ENCODE data around the gene FGF19.

Gene FGF19

DNA sequence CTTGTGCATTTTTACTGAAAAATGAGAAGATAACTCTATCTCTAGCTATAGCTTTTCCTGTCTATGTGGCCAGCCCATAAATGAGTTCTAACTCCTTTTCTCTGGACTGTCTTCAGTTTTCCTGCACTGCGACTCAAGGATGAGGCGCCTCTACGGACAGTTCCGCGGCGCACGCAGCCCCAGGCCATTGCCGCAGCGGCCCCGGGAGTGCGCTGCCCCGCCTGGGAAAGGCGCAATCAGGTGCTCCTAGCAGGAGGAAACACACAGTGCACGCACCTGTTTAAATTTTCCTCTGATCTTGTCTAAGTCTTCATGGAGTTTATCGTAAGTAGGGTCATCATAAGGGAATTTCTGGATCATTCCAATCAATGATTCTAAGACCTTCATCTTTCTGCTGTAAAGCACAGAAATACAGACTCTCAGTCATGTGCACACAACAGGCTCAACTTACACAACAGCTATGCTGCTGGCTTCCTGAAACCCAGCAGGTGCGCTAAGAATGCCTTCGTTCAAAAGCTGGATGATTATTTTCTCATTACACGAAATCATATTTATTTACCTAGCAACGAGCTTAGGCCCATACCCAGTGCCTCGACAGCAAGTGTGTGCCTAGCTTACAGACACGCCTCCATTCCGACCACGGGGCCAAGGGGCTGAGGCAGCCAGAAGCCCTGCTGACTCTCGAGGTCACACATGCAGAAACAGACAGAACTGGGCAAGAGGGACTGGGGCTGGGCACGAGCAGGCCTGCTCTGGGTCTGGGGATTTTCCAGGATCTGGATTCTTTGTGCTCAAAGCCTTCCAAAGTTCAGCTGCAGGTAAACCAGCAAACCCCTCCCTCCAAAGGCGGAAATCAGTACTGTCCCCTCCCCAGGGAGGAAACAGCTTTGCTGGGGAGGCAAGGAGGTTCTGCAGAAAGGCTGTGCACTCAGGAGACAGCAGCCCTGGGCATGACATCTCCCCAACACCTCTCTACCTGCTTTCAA lies 35.9 kb downstream of the FGF19 start:
- no peak for DNase-seq

DNA sequence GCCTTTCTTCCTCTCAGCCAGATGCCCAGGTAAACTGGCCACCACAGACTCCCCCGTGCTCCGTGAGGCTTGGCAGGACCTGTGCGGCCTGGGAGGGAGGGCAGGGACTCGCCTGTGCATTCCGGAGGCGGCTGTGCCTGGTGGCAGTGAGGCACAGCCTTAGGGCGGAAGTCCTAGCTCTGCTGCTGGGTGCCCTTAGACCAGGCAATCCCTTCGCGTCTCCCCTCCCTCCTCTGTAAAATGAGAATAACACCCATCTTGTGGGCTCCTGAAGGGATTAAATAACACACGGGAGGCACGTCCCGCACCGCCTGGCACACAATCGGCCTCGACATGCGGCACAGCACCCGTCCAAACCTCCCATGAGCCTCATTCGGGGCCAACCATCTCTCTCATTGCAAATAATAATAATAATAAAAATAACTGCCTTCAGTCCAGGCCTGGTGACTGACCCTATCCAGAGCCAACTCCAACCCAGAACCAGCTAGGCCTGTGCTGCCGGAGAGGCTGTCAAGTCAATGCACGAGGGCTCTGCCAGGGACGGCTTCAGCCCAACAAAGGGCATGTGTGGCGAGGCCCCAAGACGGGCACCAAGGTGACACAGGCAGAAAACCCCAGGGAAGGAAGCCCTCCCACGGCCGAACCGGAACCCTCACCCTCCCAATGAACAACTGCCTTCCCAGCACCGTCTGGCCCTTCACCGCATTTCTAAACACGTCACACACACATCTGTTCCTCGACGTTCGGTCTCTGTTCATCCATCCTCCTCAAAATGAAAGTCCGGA lies 36.9 kb downstream of the FGF19 start:
- DNase-seq: no peak

DNA sequence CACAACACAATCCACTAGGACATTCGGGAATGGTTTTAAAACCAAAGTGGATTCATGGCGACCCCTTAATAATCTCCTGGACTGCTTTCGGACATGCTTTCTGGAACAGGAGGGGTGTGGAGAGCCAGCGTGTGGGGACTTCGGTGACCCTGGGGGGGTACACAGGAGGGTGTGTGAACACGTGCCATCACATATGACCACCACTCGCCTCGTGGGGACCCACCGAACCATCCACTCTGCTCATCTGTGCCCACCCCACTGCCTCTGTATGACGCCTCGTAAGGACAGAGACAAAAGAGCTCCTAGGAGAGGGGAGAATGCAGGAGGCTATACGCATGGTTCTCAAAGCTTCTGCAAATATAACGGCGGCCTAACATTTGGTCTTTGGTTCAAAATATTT lies 37.6 kb downstream of the FGF19 start:
- no peak for DNase-seq

DNA sequence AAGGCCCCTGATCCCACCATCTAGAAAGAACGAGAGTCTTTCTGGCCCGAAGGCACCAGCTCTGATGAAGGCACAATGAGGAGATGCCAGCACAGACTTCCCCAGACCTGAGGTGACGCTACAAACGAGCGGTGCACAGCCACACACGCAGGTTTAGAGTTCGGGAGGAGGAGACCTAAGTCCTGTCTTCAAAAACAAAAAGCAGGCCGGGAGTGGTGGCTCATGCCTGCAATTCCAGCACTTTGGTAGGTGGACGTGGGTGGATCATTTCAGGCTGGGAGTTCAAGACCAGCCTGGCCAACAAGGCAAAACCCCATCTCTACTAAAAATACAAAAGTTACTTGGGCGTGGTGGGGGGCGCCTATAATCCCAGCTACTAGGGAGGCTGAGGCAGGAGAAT lies 38.2 kb downstream of the FGF19 start:
- DNase-seq: no peak

DNA sequence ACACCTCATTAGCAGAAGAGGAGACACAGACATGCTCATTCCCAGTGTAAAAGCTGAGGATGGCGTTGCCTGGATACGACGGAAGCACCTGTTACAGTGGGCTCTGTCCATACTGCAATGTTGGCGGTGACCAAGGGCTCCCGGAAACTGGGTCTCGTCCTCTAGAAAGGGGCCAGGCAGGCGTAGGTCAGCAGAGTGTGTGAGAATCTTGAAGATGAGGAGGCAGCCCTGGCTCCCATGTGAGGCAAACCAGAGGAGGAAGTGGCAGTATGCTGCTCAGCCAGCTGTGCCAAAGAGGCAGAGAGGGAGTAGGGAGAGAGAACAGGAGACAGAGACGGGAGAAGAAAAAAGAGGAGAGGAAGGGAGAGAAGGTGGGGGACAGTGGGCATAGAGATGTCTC lies 38.9 kb downstream of the FGF19 start:
- DNase-seq: no peak

DNA sequence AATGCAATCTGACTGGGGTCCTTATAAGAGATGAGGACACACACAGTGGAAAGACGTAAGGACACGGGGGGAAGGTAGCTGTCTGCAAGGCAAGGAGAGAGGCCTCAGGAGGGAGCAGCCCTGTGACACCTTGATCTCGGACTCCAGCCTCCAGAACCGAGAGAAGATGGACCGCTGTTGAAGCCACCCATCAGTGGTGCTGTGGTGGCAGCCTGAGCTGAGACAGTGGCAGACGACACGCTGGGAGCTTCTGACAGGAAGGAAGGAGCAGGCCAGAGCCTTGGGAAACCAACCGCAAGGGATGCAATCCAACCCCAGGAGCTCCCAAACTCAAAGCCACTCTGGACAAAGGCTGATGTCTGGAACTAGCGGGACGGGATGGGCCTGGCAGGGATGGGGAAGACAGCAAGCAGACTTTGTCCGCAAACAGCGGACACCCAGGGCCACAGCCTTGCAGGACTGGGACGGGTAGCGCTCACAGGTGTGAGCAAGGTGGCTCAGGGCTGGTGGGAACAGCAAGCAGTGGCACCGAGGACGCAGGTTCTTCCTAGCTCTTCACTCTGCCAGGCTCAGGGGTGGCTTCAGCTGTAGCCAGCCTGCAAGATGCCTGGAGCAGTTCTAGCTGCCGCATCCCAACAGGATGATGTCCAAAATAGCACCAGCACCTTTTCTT lies 39.6 kb downstream of the FGF19 start:
- no peak for DNase-seq

DNA sequence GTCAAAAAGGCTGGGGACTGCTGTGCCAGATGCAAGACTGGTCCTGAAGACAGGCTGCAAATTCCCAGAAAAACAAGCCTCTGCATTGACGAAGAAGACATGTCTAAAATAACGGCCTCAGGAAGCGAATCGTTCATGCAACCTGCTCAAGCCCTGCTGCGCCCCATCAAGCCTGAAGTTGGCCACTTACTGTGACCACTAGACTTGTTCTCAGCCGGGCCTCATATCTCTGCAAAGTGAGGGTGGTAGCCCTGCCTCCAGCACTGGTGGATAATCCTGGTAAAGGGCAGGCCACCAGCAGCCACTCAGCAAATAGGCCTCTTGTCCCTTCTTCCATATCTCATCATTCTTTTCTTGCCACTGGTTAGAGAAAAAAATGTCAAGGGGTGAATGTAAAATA lies 40.5 kb downstream of the FGF19 start:
- no peak for DNase-seq

DNA sequence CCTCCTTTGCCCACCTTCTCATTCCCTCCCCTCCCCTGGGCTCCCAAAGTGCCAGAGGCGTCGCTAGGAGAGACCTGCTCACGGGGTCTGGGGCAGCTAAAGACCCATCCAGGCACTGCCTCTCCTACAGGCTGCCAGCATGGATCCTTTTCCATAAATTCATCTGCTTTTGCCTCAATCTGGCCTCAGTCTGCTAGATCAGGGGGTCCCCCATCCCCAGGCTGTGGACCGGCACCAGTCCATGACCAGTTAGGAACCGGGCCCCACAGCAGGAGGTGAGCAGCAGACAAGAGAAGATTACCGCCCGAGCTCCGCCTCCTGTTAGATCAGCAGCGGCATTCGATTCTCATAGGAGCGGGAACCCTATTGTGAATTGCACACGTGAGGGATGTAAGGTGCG lies 41.0 kb downstream of the FGF19 start:
- DNase-seq: no peak

DNA sequence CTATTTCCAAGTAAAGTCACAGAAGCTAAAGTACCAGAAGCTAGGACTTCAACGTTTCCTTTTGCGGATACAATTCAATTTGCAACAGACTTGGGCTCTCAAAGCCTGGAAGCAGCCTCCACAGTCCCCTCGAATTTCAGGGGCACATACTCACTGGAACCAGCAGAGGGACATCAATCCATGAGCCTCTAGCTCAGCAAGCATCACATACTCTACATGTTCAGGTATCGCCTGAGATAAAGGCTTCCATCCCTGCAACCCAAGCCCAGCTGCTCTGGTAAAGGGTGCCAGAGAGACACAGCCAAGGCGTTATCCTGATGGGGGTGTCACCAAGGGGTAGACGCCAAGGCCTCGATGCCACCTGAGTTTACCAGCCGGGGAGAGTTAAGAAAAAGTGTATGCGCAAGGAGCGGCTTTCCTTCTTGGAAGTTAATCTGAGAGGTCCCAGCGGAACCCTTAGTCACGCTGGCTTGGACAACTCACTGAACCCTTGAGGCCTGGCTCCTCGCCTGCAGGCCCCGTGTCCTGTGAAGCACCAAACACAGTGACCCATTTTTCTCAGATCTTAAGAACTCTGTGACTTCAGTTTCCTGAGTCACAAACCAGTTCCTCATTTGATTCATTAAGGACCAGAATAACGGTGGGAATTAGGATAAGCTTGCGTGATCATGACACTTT lies 41.7 kb downstream of the FGF19 start:
- DNase-seq: no peak

DNA sequence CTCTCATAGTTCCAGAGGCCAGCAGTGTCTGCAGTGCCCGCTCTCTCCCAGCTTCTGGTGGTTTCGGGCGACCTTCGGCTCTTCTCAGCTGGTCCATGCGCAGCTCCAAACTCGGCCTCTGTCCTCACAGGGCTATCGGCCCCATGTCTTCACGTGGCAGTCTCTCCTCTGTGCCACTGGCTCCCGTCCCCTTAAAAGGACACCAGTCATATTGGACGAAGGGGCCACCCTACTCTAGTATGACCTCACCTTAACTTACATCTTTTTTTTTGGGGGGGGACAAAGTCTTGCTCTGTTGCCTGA lies 42.5 kb downstream of the FGF19 start:
- DNase-seq: no peak

DNA sequence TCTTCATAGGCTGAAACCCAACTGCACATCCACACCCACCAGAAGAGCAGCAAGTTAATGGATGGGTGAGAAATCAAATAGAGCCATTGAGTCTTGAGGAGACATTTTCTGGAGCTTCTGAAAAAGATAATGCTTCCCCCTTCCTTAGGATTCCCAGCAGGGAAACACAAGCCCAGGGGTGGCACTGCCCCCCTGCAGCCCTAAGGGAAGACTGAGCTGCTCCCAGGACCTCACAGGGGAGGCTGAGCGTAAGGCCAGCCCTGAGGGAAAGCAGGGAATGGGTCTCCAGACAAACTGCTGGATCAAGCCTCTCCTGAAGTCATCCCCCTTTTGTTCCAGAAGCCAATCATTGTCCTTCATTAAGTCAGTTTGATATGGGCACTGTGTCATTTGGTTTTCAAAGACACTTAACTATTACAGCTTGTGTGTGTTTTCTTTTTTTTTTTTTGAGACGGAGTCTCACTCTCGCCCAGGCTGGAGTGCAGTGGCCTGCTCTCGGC lies 43.8 kb downstream of the FGF19 start:
- DNase-seq: no peak

DNA sequence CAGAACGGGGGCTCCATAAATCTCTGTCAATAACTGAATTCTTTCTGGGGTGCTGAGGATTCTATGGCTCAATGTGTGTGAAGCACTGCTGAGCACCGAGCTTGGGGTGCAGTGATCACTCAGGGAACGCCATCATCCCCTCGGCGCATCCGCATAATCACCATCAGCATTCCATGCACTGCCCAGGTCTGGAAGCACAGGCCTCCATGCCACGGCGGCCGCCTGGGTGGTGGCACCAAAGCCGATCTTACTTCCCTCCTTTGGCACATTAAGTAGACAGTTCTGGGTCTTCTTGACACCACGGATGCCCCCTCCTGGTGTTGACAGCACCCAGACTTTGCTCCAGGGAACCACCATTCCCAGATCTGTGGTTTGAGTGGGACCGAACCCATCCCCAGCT lies 44.2 kb downstream of the FGF19 start:
- no peak for DNase-seq

DNA sequence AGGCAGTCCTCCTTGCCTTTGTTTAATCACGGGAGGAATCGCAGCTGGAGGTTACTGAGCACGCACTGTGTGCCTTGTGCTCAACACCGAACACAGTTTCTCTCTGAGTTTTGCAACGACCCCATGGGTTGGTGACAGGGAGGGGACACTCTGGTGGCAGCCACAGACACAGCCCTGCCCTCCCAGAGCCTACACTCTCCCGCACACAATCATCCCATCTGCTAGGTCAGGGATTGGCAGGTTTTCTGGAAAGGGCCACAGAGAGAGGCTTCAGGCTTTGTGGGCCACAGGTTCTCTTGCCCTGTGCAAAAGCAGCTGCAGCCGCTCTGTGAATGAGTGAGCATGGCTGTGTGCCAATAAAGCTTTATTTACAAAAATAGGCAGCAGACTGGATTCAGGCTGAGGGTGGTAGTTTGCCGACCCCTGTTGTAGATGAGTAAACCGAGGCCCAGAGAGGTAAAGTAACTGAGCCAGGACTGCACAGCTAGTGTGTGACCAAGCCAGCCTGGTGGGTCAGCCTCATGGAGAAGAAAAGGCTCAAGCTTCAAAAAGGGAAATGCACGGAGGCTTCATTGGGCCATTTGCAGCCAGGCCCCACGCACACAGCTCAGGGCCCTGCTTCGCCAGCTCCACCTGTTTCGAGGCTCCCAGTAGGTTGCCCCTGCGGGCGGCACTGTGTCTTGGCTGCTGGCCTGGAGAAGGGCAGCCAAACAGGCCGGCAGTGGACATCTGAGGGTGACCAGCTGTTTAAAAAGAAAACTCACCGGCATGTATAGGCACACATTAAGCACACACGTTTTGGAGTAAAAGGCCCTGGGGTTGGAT lies 45.0 kb downstream of the FGF19 start:
- no peak for DNase-seq

DNA sequence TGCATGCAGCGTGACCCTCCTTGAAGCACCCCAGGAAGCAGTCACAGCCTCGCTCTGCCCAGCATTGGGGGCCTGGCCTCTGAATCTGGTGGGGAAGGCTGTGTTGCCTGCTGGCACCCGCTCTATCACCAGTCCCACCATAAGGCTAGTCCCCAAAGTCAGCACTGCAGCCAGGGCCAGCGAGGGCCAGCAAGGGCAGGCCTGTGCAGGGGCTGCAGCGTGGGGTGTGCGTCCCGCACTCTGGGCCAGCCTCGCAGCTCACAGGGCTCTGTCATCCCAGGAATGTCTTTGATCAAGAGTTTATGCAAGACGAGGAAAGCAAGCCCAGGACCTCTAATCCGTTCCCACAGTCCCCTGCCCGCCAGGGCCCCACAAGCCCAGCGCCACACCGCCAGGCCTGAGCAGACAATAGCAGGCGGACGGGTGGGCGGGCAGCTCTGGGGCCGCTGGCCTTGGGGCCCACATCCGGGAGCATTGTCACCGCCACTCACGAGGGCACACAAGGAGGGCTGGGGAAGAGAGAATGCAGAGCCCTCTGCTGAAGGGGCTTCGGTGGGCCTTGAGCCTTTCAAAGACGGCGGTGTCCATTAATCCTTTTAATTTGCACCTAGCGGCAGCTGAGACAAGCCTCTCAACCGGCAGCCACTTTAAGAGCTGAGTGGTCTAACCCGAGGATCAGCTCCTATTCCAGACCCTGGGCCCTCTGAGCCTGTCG lies 45.8 kb downstream of the FGF19 start:
- no peak for DNase-seq

DNA sequence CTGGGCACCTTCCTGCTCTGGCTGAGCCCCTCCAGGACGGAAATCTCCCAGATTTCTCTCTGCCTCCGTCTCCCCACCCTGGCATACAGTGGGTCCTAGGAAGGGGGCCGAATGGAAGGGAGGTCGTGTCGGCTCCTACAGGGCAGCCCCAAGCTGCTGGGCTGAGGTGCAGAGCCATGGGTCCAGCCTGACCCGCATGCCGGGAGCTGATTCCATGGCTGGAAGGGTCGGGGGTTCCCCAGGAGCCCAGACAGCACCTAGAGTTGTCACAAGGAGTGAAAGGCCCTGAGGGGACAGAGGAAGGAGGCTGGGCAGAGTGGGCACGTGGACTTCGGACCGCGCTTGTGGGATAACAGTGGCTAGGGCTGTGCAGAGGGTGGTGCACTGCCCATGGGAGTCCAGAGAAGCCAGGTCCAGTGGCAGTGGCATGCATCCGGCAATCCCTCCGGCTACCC lies 46.3 kb downstream of the FGF19 start:
- DNase-seq: no peak

DNA sequence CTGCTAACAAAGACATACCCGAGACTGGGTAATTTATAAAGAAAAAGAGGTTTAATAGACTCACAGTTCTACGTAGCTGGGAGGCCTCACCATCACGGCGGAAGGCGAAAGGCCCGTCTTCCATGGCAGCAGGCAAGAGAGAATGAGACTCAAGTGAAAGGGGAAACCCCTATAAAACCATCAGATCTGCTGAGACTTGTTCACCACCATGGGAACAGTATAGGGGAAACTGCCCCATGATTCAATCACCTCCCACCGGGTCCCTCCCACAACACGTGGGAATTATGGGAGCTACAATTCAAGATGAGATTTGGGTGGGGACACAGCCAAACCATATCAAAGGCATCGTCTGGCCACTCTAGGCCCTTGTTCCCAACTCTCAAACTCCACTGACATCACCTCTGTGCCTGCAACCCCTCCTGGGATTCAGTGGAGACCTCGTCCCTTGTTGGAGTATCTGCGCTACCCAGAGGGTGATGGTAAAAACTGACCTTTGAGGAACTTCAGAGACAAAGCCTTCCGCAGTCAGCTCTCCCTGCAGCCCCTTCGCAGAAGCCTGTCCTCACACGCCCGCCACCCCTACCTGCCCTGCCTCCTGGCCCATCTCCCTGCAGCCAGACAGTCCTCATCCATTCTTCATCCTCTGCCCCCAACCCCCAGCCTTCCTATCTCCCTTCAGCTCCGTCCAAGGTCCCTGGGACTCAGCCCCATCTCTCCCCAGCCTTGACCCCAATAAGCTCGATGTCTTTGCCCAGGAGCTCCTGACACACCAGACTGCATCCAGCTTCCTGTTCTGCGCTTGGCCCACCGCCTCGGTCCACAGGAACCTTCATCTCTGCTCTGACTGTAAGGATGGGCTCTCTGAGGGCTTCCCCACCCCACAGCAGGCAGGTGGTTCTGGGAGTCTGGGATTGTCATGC lies 47.0 kb downstream of the FGF19 start:
- DNase-seq: no peak

DNA sequence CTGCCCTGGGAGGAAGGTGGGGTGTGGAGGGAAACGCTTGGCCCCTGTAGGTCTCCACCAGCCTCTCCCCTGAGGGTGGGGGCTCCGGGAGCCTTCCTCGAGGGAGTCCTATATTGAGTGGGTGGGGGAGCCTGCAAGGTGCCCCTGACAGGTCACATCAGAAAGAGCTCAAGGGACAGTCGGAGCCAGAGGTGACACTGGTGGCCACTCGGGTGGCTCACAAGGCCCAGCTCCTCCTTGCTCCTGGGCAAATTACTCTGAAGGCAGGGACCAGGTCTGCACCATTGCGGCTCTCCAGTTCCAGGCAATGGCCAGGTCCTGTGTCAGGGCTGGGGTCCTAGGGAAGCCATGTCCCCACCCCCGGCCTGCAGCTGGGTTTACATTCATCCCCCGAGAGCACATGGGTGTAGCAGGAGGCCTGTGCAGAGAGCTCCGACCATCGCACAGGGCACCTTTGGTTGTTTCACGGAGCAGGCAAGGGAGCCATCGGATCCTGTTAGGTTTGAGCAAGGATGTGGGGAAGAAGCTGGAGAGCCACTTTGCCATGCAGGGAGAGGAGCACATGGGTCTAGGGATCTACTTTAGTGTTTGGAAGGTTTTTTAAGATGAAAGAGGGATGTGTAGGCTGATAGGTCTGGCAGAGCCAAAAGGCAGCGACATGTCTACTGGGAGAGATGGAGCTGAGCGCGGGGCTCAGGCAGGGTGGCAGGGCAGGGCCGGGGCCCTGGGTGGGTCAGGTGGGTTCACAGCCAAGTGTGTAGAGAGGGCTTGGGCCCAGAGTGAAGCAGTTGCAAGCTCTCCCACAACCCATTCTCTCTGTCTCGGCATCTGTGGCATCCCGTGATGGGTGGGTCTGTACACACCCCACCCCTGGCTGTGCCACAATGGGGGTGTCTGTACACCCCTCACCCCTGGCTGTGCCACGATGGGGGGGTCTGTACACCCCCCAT lies 48.1 kb downstream of the FGF19 start:
- no peak for DNase-seq

DNA sequence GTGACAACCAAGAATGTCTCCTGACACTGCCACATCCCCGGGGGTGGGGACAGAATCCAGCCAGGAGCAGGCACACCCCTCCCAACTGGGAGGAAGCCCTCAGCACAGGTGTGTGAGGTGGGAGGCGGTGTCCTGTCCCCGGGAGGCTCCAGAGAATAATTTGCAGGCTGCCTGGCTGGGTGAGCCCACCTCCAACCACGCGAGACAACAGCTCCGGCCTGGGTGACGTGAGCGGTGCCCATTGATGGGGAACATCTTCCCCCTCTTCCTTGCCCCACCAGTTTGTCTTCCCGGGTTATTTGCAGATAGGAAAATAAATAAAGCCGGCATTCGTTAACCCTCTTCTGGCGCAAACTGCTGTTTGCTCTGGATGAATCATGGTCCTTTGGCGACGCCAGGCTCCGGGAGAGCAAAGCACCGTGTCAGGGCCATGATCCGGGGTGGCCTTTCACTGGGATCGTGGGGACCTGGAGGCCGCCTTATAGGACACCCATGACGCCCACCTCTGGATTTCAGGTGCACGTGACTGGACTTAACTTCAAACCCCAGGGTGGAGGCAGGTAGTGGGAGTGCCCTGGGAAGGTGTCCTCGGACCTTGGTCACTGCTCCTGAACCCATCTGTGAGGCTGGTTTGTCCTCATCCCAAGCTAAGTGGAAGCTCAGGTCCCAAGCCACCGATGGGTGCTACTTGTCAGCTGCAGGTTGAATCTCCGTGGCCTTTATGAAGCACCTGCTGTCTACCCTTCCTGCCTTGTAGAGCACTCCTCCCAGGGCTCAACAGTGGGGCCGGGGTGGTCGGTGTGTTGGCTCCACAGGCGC lies 49.0 kb downstream of the FGF19 start:
- no peak for DNase-seq

All from inflammatory macrophage treated with lipopolysaccharide for 1 hour (primary cell).